GM23338 (cell line): ENCODE results near the gene MAMDC2. TPM values are rescaled to one million over a fixed set of nuclear protein-coding genes. Genes with fewer than 3 reads are reported as not detected.

Source experiments
- ATAC-seq: fragments of 200-7000 bp; cut with Tn5 transposase; 3 replicates; pipeline ENCODE4 v1.9.1; 2020
- DNase-seq: peaks from one replicate; pipeline ENCODE4 v3.0.0-alpha.2; 2015; ENCODE audit warnings: low spot score
- H2AFZ ChIP-seq: fragments of 200-600 bp; sonication (generic); 2 replicates; pipeline ENCODE4 v1.8.0; 2016; ENCODE audit warnings: antibody characterized with exemption, mild to moderate bottlenecking, moderate library complexity
- H3F3A ChIP-seq: fragments of 200-600 bp; sonication (generic); replicated peaks from 2 replicates; pipeline ENCODE4 v1.8.0; 2017; ENCODE audit warnings: antibody characterized with exemption, mixed run types, low read depth
- H3K27ac ChIP-seq: fragments of 200-600 bp; sonication (generic); 2 replicates; pipeline ENCODE4 v1.6.1; 2016; ENCODE audit warnings: low read depth
- H3K27me3 ChIP-seq: fragments of 200-600 bp; sonication (generic); 2 replicates; pipeline ENCODE4 v1.8.0; 2016; ENCODE audit warnings: mild to moderate bottlenecking, mixed run types, moderate library complexity; ENCODE audit not compliant: insufficient read depth
- H3K36me3 ChIP-seq: fragments of 200-600 bp; sonication (generic); 2 replicates; pipeline ENCODE4 v1.8.0; 2016; ENCODE audit warnings: mild to moderate bottlenecking; ENCODE audit not compliant: insufficient read depth
- H3K4me1 ChIP-seq: fragments of 200-600 bp; sonication (generic); 2 replicates; pipeline ENCODE4 v1.8.0; 2016; ENCODE audit warnings: mild to moderate bottlenecking, moderate library complexity; ENCODE audit not compliant: insufficient read depth
- H3K4me2 ChIP-seq: fragments of 200-600 bp; sonication (generic); 2 replicates; pipeline ENCODE4 v1.7.1; 2017; ENCODE audit warnings: mixed run types
- H3K4me3 ChIP-seq: fragments of 200-600 bp; sonication (generic); 2 replicates; pipeline ENCODE4 v1.6.1; 2016; ENCODE audit warnings: mixed run types
- H3K79me2 ChIP-seq: fragments of 200-600 bp; sonication (generic); replicated peaks from 2 replicates; pipeline ENCODE4 v1.8.0; 2017; ENCODE audit warnings: mild to moderate bottlenecking; ENCODE audit not compliant: insufficient read depth
- H3K9me2 ChIP-seq: fragments of 200-600 bp; sonication (generic); 2 replicates; pipeline ENCODE4 v1.8.0; 2017; ENCODE audit not compliant: insufficient read depth
- H4K20me1 ChIP-seq: fragments of 200-600 bp; sonication (generic); replicated peaks from 2 replicates; pipeline ENCODE4 v1.8.0; 2017; ENCODE audit warnings: mild to moderate bottlenecking; ENCODE audit not compliant: insufficient read depth
- H3K27ac Mint-ChIP-seq: 2 replicates; pipeline ENCODE4 v1.8.0; 2020; ENCODE audit warnings: inconsistent platforms, mild to moderate bottlenecking, moderate library complexity, mixed read lengths
- H3K27me3 Mint-ChIP-seq: 3 replicates; pipeline ENCODE4 v1.8.0; 2022; ENCODE audit warnings: low read depth, mild to moderate bottlenecking, moderate library complexity, mixed read lengths, inconsistent platforms; ENCODE audit not compliant: insufficient read depth, poor library complexity
- H3K36me3 Mint-ChIP-seq: 3 replicates; pipeline ENCODE4 v1.8.0; 2021; ENCODE audit warnings: low read depth, mild to moderate bottlenecking, inconsistent platforms, moderate library complexity, mixed read lengths
- H3K4me1 Mint-ChIP-seq: 3 replicates; pipeline ENCODE4 v1.8.0; 2020; ENCODE audit warnings: mild to moderate bottlenecking, inconsistent platforms, mixed read lengths
- H3K4me3 Mint-ChIP-seq: 3 replicates; pipeline ENCODE4 v1.8.0; 2021; ENCODE audit warnings: moderate library complexity, mild to moderate bottlenecking, inconsistent platforms, mixed read lengths
- H3K9me3 Mint-ChIP-seq: 3 replicates; pipeline ENCODE4 v1.8.0; 2020; ENCODE audit warnings: moderate library complexity, mild to moderate bottlenecking, inconsistent platforms, mixed read lengths
- EZH2phosphoT487 ChIP-seq: fragments of 200-600 bp; sonication (generic); IDR thresholded peaks from one replicate; pipeline ENCODE4 v1.8.1; 2018; ENCODE audit warnings: antibody characterized with exemption; ENCODE audit not compliant: unreplicated experiment
- NANOG ChIP-seq: IDR thresholded peaks from 2 replicates; pipeline ENCODE4 v1.6.1; 2016; ENCODE audit warnings: antibody characterized with exemption, borderline replicate concordance
- ZNF114 ChIP-seq: fragments of 250-450 bp; sonication (Bioruptor Pico); IDR thresholded peaks from 2 replicates; pipeline ENCODE4 v1.5.0; 2020; ENCODE audit warnings: mild to moderate bottlenecking, moderate library complexity
- ZNF331 ChIP-seq: fragments of 250-450 bp; sonication (Bioruptor Pico); IDR thresholded peaks from 2 replicates; pipeline ENCODE4 v1.5.0; 2020; ENCODE audit warnings: low read depth, mild to moderate bottlenecking, moderate library complexity
- polyA plus RNA-seq: library from polyadenylated mRNA; unstranded; fragments of >200 nt; fragmentation: Nextera tagmentation; extraction: Ambion mirVana; gene quantifications from 2 replicates; pipeline ENCODE4 v1.2.1, GENCODE V29; 2016
- total RNA-seq: library from RNA; depleted of rRNA; stranded (reverse); fragments of >200 nt; shearing (Covaris generic); gene quantifications from 2 replicates; pipeline ENCODE4 v1.2.3, GENCODE V29; 2014
- TF ChIP-seq, protein P1 (sequence below), 2 experiments: fragments of 200-600 bp in 1 of 2; sonication (generic) in 1 of 2; conservative IDR thresholded peaks; 2 replicates each; pipeline versions ENCODE4 v1.5.1 to v1.6.1; 2016 to 2017; ENCODE audit warnings: antibody characterized with exemption in 2 of 2, low read depth in 2 of 2, mild to moderate bottlenecking in 2 of 2, moderate library complexity in 1 of 2
- TF ChIP-seq, protein P2 (sequence below): IDR thresholded peaks from one replicate; pipeline ENCODE4 v1.6.1; 2018; ENCODE audit warnings: antibody characterized with exemption; ENCODE audit not compliant: unreplicated experiment
- TF ChIP-seq, protein P3 (sequence below): IDR thresholded peaks from 2 replicates; pipeline ENCODE4 v1.6.1; 2016; ENCODE audit warnings: antibody characterized with exemption
- TF ChIP-seq, protein P4 (sequence below): fragments of 250-450 bp; sonication (Bioruptor Pico); IDR thresholded peaks from 2 replicates; pipeline ENCODE4 v1.5.0; 2020; ENCODE audit warnings: mild to moderate bottlenecking, moderate library complexity

The MAMDC2 gene
- total and polyA plus RNA-seq, 2 experiments from 2014 or later = 7.7 to 19.6 TPM

DNA sequence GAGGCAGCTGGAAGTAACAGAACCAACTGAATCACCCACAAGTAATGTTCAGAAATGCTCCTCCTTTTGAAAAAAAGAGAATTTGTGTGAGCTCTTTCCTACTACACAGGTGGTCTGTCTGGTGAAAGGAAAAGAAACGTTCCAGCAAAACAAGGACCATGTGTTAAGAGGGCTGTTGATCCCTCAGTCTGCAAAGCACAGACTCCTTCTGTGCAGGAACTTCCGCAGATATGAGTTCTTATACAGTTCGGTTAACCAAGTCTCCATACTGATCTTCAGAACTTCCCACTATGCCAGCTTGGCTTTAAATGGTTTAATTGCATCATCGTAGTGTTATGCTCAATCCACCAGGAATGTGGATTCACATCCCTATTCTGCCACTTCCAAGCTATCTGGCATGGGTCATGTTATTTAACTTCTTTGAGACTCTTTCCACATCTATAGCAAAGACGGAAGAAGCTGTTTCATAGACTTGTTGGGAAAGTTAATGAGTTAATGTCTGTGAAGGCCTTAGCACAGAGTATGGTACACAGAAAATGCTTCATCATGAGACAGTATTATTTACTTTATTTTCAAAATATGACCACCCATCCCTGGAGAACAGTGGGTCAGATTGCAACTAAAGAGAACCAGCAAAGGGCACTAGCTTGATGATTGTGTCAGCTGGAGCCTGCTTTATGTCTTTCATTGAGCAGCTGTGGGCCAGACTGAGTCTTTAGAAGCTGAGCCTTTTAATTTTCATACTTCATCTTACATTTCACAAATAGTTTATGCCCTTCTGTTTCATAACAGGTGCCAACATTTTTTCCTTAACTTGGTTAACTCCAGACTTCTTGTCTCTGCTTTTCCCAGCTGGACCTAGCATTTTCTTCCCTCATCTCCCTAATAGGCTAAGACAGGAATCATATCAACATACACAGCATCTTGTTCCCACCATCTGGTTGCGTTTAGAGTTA lies 89.9 kb downstream of the MAMDC2 start:
- Mint-ChIP-seq H3K4me1 (no peaks in the 10 kb centered on the region), H3K36me3 (no peaks in the 10 kb centered on the region), H3K4me3 (no peak overlapping the region), H3K27ac (no peak overlapping the region), H3K27me3 (no peaks in the 10 kb centered on the region), H3K9me3 (no peaks in the 10 kb centered on the region)
- H3K4me1 ChIP-seq = no peaks in the 10 kb centered on the region
- no peaks in the 10 kb centered on the region for H3K36me3 ChIP-seq
- DNase-seq (no peak), ATAC-seq (no peak)
- H3K79me2 ChIP-seq = no peaks in the 10 kb centered on the region
- H3K27ac ChIP-seq = no peak overlapping the region
- H3F3A ChIP-seq = no peaks in the 10 kb centered on the region
- H3K9me2 ChIP-seq = no peaks in the 10 kb centered on the region
- H2AFZ ChIP-seq = no peak overlapping the region
- no peaks in the 10 kb centered on the region for H4K20me1 ChIP-seq
- H3K27me3 ChIP-seq = no peaks in the 10 kb centered on the region
- H3K4me3 ChIP-seq = no peak overlapping the region
- H3K4me2 ChIP-seq = no peak overlapping the region
- TF ChIP-seq, protein P1, sequence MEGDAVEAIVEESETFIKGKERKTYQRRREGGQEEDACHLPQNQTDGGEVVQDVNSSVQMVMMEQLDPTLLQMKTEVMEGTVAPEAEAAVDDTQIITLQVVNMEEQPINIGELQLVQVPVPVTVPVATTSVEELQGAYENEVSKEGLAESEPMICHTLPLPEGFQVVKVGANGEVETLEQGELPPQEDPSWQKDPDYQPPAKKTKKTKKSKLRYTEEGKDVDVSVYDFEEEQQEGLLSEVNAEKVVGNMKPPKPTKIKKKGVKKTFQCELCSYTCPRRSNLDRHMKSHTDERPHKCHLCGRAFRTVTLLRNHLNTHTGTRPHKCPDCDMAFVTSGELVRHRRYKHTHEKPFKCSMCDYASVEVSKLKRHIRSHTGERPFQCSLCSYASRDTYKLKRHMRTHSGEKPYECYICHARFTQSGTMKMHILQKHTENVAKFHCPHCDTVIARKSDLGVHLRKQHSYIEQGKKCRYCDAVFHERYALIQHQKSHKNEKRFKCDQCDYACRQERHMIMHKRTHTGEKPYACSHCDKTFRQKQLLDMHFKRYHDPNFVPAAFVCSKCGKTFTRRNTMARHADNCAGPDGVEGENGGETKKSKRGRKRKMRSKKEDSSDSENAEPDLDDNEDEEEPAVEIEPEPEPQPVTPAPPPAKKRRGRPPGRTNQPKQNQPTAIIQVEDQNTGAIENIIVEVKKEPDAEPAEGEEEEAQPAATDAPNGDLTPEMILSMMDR (conservative IDR thresholded peaks at IDR 0.05; ENCODE audit: low read depth in 2 of 2) = no peak
- TF ChIP-seq, protein P2, sequence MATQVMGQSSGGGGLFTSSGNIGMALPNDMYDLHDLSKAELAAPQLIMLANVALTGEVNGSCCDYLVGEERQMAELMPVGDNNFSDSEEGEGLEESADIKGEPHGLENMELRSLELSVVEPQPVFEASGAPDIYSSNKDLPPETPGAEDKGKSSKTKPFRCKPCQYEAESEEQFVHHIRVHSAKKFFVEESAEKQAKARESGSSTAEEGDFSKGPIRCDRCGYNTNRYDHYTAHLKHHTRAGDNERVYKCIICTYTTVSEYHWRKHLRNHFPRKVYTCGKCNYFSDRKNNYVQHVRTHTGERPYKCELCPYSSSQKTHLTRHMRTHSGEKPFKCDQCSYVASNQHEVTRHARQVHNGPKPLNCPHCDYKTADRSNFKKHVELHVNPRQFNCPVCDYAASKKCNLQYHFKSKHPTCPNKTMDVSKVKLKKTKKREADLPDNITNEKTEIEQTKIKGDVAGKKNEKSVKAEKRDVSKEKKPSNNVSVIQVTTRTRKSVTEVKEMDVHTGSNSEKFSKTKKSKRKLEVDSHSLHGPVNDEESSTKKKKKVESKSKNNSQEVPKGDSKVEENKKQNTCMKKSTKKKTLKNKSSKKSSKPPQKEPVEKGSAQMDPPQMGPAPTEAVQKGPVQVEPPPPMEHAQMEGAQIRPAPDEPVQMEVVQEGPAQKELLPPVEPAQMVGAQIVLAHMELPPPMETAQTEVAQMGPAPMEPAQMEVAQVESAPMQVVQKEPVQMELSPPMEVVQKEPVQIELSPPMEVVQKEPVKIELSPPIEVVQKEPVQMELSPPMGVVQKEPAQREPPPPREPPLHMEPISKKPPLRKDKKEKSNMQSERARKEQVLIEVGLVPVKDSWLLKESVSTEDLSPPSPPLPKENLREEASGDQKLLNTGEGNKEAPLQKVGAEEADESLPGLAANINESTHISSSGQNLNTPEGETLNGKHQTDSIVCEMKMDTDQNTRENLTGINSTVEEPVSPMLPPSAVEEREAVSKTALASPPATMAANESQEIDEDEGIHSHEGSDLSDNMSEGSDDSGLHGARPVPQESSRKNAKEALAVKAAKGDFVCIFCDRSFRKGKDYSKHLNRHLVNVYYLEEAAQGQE = no peak
- no peak for TF ChIP-seq ZNF114
- no peak for TF ChIP-seq ZNF331 (CRISPR knock-in tag)
- TF ChIP-seq, protein P3, sequence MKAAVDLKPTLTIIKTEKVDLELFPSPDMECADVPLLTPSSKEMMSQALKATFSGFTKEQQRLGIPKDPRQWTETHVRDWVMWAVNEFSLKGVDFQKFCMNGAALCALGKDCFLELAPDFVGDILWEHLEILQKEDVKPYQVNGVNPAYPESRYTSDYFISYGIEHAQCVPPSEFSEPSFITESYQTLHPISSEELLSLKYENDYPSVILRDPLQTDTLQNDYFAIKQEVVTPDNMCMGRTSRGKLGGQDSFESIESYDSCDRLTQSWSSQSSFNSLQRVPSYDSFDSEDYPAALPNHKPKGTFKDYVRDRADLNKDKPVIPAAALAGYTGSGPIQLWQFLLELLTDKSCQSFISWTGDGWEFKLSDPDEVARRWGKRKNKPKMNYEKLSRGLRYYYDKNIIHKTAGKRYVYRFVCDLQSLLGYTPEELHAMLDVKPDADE = no peak
- no peak for TF ChIP-seq NANOG
- TF ChIP-seq, protein P4, sequence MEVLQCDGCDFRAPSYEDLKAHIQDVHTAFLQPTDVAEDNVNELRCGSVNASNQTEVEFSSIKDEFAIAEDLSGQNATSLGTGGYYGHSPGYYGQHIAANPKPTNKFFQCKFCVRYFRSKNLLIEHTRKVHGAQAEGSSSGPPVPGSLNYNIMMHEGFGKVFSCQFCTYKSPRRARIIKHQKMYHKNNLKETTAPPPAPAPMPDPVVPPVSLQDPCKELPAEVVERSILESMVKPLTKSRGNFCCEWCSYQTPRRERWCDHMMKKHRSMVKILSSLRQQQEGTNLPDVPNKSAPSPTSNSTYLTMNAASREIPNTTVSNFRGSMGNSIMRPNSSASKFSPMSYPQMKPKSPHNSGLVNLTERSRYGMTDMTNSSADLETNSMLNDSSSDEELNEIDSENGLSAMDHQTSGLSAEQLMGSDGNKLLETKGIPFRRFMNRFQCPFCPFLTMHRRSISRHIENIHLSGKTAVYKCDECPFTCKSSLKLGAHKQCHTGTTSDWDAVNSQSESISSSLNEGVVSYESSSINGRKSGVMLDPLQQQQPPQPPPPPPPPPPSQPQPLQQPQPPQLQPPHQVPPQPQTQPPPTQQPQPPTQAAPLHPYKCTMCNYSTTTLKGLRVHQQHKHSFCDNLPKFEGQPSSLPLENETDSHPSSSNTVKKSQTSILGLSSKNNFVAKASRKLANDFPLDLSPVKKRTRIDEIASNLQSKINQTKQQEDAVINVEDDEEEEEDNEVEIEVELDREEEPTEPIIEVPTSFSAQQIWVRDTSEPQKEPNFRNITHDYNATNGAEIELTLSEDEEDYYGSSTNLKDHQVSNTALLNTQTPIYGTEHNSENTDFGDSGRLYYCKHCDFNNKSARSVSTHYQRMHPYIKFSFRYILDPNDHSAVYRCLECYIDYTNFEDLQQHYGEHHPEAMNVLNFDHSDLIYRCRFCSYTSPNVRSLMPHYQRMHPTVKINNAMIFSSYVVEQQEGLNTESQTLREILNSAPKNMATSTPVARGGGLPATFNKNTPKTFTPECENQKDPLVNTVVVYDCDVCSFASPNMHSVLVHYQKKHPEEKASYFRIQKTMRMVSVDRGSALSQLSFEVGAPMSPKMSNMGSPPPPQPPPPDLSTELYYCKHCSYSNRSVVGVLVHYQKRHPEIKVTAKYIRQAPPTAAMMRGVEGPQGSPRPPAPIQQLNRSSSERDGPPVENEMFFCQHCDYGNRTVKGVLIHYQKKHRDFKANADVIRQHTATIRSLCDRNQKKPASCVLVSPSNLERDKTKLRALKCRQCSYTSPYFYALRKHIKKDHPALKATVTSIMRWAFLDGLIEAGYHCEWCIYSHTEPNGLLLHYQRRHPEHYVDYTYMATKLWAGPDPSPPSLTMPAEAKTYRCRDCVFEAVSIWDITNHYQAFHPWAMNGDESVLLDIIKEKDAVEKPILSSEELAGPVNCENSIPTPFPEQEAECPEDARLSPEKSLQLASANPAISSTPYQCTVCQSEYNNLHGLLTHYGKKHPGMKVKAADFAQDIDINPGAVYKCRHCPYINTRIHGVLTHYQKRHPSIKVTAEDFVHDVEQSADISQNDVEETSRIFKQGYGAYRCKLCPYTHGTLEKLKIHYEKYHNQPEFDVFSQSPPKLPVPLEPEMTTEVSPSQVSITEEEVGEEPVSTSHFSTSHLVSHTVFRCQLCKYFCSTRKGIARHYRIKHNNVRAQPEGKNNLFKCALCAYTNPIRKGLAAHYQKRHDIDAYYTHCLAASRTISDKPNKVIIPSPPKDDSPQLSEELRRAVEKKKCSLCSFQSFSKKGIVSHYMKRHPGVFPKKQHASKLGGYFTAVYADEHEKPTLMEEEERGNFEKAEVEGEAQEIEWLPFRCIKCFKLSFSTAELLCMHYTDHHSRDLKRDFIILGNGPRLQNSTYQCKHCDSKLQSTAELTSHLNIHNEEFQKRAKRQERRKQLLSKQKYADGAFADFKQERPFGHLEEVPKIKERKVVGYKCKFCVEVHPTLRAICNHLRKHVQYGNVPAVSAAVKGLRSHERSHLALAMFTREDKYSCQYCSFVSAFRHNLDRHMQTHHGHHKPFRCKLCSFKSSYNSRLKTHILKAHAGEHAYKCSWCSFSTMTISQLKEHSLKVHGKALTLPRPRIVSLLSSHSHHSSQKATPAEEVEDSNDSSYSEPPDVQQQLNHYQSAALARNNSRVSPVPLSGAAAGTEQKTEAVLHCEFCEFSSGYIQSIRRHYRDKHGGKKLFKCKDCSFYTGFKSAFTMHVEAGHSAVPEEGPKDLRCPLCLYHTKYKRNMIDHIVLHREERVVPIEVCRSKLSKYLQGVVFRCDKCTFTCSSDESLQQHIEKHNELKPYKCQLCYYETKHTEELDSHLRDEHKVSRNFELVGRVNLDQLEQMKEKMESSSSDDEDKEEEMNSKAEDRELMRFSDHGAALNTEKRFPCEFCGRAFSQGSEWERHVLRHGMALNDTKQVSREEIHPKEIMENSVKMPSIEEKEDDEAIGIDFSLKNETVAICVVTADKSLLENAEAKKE (CRISPR knock-in tag) = no peak
- no peak for TF ChIP-seq EZH2phosphoT487
